Stimulated activated CD8-positive, alpha-beta memory T cell treated with anti-CD3 and anti-CD28 coated beads, Interleukin-12 subunit alpha, Interleukin-12 subunit beta, amount 100 ng/mL, for 4 hours (primary cell): ENCODE measurements around the gene EIF4E1B.

ENCODE experiments used
- DNase-seq: peaks from one replicate; pipeline ENCODE4 v3.0.0-alpha.2; 2020; ENCODE audit warnings: low read depth

The EIF4E1B gene

DNA sequence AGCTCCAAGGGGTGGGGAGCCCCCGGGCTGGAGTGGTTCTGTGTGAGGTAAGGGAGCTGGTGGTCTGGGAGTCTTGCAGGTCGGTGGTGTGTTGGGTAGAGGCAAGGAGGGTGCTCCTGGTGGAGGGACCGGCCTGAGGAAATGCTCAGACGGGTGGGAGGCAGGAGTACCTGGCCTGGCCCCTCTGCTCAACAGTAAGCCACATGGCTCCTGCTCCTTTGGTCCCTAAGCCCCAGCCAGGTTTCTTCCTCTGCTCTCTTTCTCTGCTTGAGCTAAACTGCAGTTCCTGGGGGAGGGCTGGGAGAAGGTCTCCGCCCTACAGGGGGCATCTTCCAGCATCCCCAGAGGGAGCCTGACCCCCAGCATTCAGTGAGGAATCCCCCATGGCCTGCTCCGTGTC lies 34.0 kb downstream of the EIF4E1B start:
- no peak for DNase-seq

DNA sequence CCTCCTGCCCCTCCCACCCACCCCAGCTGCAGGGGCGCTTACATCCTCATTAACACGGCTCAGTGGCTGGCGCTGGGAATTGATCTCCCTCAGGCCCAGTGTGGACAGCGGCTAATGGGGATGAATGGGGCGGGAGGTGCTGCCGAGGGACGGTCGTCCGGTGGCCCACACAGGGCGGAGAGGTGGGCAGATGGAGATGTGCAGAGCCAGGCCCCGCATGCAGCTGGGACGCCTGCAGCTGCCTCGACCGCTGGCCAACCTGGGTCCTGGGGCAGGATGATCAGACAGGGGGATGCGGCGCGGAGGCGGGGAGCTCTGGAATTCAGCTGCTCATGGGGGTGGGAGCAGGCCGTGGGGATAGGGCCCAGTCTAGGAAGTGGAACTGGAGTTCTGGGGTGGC lies 34.4 kb downstream of the EIF4E1B start:
- DNase-seq: no peak

DNA sequence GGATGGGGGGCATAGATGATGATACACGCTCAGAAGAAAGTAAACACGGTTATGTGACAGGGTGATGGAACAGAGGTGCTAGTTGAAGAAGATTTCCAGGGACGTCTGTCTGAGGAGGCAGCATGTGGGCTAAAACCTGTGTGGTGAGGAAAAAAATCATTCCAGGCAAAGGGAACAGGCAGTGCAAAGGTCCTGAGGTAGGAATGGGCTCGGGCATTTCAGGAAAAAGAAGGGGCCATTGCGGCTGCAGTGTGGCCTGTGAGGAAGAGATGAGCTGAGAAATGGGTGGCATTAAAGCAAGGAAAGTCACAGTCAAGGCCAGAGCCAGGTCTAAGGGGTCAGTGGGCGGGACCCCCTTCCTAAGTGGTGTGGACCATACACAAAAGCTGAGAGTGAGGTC lies 35.0 kb downstream of the EIF4E1B start:
- DNase-seq: no peak

- DNase-seq: no peak
These were observed 37.2 kb downstream of the EIF4E1B start for GRCh38 chr5:176667637-176668036.

DNA sequence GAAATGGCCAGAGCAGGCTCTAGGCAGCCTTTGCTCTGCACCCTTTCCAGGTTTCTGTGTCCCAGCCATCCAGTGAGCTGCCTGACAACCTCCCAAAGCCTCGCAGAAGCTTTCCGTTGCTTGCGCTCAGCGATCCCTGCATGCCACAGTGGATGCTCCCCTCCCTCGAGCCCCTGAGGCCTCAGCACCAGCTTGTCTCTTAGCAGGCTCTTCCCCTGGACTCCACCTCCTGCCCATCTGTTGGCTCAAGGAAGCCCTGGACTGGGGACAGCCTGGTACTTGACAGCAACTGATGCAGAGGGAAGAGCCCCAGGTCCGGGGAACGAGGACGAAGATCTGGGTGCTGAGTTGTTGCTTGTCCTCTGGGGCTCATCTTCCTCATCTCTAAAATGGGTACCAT lies 40.0 kb downstream of the EIF4E1B start:
- DNase-seq: no peak

GRCh38 chr5:176671399-176671798 lies 40.9 kb downstream of the EIF4E1B start:
- no peak for DNase-seq

DNA sequence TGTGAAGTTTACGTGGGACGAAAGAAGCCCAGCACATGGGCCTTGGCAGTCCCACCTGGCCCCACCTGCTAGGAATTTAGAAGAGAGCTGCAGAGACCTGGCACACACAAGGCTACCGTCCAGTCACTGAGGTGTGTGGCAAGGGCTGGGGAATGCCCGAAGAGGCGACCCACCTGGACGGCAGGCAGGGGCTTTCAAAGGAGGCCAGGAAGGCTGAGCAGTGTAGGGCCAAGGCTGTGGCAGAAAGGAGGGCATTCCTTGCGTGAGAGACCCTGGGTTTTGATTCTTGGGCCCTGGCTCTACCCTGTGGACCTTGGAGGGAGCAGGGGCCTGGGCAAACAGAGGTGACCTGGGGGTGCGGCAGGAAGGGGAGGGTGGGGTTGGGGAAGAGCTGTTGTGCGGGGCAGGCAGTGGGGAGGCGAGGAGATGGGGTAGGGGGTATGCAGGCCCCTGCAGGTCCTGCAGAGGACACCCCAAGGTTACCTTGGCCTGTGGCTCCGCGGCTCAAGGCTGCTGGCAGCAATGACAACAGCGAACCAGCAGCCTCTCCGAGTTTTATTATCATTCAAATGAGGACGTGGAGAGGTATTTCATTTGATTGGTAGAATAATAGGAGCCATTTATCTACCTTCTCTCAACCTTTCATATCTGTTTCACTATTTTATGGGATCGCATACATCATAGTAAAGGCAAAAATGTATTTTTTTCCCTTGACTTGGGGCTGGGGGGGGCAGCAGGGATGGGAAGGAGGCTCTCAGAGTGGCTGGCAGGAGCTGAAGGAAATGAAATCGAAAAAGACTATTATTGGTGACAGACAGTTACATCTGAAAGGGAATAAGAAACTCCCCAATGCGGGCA lies 41.6 kb downstream of the EIF4E1B start:
- no peak for DNase-seq

- no peak for DNase-seq
These were observed 43.4 kb downstream of the EIF4E1B start for GRCh38 chr5:176673651-176674583.

DNA sequence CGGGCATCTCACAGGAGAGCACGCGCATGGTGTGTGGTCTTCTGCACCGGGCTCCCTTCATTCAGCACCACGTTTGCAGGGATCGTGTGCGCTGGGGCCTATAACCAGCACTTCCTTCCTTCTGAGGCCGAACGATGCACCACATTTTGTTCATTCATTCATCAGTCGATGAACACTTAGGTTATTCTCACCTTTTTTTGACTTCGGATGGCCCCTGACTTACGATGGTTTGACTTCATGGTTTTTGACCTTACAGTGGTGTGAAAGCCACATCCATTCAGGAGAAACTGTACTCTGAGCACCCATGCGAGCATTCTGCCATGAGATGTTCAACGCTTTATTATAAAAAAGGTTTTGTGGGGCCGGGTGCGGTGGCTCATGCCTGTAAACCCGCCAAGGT lies 44.3 kb downstream of the EIF4E1B start:
- DNase-seq: no peak

DNA sequence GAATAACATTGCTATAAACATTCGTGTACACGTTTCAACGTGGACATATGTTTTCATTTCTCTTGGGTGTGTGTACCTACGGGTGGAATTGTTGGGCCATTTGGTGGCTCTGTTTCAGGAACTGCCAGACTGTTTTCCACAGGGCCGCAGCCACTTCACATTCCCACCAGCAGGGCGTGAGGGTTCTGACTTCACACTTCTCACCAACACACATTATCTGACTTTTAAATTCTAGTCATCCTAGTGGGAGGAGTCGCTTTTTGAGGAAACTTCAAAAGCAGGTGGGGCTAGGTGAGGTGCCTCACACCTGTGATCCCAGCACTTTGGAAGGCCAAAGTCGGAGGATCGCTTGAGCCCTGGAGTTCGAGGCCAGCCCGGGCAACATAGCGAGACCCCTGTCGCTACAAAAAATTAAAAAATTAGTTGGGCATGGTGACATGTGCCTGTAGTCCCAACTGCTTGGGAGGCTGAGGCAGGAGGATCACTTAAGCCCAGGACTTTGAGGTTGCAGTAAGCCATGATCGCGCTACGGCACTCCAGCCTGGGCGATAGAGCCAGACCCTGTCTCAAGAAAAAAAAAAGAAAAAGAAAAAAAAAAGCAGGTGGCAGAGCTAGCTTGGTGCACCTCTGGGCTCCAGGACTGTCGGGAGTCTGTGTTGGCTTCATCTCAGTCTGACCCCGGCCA lies 45.3 kb downstream of the EIF4E1B start:
- no peak for DNase-seq

GRCh38 chr5:176676361-176676824 lies 45.9 kb downstream of the EIF4E1B start:
- DNase-seq: no peak

DNA sequence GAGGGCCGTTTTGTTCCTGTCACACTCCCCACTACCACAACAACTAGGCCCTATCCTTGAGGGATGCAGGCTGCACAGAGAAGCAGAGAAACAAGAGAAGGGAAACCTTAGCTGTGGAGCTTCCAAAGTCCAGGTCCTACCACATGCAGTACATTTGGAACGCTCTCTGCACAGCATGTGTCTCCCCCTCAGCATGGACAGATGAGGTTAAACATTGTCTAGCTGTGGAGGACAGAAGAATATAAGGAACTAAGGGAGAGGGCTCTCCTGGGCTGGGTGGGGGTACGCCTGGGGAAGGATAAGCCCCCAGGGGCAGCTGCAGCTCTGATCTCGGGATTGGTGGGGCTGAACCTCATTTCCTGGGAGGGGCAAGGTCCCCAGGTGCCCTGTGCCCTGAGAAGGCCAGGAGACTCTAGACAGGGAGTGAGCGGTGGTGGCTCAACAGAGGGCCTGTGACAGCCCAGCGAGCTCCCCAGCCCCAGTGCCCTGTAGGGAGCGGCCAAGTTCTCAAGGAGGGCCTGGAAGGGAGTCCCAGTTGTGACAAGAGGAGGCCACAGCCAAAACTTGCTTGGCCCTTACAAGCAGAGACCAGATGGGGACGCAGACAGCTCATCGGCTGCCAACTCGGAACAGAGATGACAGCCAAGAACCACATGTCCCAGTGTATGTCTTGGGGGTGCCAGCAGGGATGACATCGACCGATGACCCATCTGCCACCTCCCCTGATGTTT lies 46.9 kb downstream of the EIF4E1B start:
- no peak for DNase-seq

GRCh38 chr5:176678584-176678983 lies 48.1 kb downstream of the EIF4E1B start:
- no peak for DNase-seq

DNA sequence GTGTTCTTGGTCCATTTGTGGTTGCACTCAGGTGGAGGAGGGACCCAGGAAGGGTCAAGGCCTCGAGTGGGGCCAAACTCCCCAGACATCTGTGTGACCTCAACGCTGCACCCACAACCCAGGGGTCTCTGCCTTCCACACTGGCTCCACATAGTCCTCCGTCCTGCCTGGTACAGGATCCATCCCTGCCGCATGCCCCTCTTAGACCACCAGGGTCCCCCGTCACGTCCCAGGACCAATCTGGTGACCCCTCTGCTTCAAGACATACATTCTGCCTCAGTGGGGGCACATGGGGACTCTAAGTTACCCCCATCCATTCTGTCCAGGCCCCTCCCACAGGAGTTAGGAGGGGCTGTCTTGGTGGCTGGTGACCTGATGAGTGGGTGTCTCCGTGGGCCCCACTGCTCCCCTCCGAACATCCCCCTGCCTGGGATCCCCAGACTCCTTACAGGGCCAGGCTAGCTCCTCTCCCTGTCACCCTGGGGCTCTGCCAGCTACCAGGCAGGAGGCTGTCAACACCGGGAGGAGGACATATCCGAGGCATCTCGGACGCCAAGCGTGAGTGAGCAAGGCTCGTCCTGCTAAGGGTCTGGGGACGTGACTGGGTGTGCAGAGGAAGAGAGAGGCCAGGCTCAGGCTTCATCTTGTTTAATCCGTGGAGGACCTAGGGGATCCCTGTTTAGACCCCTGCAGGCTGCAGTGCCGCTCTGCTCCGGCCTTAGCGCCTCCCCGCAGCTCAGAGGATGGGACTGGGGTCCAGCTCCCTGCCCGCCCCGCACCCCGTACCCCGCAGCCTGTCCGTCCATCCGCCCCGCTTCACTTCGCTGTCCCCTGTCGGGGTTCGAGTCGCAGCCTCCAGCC lies 49.1 kb downstream of the EIF4E1B start:
- DNase-seq: no peak

- no peak for DNase-seq
These were observed 49.7 kb downstream of the EIF4E1B start for GRCh38 chr5:176680226-176680563.

DNA sequence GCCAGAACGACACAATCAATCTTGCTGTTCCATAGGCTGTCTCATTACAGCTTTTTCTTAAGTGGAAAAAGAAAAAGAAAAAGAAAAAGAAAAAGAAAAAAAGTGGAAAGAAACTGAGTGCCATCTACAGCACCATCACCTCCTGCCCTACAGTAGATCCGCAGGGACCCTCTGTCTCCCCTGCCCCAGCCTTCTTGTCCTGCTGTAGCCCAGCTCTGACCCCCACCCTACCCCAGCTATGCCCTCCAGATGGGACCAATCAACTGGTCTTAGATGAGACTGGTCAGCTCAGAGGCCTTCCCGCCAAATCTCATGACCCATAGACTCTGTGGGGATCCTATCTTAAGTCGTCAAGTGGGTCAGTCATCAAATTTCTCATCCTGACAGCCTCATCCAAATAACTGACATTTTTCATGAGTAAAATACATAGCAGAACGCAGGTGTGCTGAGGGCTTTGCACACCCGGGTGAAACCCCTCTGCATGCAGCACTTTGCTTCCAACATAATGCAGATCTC lies 51.6 kb downstream of the EIF4E1B start:
- DNase-seq: no peak

- DNase-seq: no peak
These were observed 54.5 kb downstream of the EIF4E1B start for GRCh38 chr5:176685010-176685409.

DNA sequence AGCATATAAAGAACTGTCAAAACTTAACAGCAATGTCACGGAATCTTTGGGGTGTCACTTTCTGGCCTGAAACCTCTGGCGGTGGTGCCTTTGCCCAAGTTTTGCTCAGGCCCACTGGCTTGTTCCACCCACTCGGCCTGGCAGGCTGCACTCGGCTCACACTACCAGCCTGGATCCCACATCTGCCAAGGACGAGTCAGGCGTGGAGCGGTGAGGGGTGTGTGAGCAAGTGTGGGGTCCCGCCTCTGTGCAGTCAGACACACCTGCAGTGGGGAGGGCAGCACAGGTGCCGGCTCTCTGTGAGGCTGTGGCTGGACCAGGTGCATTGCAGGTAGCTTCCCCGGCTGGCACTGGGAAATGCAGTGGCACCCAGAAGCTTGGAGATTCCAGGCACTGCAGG lies 56.8 kb downstream of the EIF4E1B start:
- DNase-seq: no peak

- DNase-seq: no peak
These were observed 57.4 kb downstream of the EIF4E1B start for GRCh38 chr5:176687881-176688280.

DNA sequence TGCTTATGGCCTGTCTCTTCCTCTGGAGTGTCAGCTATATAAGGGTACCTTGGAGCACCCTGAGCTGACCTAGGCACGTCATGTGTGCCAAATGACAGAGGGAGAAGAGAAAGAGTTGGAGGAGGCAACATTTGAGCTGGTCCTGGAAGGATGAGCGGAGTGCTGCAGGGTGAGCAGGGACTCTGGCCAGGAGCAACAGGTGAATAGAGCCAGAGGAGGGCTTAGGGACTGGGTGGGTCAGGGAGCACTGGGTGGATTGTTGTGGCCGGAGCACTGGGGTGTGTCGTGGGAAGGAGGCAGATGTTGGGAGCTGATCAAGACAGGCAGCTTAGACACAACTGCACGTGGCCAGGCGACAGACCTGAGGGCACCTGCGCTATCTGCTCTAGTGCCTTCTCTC lies 60.4 kb downstream of the EIF4E1B start:
- DNase-seq: no peak

GRCh38 chr5:176691524-176691923 lies 61.0 kb downstream of the EIF4E1B start:
- DNase-seq: no peak
